Colon (tissue), 2 donors: ENCODE results near the gene RNF8.
"Not testable (repeated sequence)": the region's sequence is repeated elsewhere in the genome, so short reads cannot be mapped to it uniquely, and the experiment has no call there.

Source experiments
- FAIRE-seq: peaks from 2 replicates; lab custom pipeline; 2012; peaks lifted over from hg19 to GRCh38; lab: Jason Lieb, UNC
- donor health status: control.
- donor health status: control.

Gene RNF8

DNA sequence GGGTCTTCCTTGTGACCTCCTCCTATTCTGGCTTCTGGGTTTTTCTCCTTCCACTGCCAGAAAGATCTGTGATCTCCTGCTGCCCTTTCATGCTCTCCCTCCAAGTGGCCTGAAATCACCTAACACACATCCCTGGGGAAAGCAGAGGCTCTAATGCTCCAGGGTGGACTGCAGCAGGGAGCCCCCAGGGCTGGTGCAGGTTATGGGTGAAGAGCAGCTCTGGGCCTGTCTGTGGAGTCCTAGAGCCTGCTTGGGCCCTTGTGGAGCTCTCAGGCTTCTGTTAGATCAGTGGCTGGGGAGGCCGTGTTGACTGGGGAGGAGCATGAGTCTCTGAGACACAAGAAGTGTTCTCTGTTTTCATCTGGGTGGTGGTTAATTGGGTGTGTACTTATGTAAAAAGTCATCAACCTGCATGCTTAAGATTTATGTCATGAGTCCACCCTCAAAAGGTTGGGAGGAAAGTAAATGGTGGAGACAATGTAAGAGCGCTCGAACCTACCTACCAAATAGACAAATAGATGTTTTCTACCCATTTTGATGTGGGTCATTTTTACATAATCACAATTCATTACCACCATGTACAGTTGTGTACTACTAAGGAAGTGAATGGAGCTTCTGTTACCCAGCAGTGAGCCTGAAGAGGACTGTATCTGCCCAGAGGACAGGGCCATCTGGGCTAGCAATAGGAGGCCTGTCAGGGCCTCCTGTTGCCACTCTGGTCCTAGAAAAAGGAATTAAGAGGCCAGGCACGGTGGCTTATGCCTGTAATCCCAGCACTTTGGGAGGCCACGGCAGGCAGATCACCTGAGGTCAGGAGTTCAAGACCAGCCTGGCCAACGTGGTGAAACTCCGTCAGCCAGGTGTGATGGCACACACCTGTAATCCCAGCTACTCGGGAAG lies 32.0 kb upstream of the RNF8 start:
- FAIRE-seq, result no peak

DNA sequence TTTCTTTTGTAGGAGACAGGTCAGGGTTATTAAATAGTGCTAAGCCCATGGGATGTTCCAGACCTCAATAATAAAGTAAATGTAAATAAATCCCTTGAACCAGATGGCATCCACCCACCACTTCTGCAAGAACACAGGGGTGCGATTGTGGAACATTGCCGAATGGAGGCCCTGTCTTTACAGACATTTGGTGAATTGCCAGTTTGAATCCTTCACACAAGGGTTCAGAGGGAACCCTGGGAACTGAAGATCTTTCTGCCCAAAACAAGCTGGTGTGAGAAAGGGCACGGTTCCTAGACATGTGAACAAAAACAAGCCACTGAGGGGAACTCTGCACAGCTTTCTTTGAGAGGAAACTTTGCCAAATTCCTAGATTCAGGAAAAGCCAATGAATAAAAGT lies 30.2 kb upstream of the RNF8 start:
- FAIRE-seq, result no peak

DNA sequence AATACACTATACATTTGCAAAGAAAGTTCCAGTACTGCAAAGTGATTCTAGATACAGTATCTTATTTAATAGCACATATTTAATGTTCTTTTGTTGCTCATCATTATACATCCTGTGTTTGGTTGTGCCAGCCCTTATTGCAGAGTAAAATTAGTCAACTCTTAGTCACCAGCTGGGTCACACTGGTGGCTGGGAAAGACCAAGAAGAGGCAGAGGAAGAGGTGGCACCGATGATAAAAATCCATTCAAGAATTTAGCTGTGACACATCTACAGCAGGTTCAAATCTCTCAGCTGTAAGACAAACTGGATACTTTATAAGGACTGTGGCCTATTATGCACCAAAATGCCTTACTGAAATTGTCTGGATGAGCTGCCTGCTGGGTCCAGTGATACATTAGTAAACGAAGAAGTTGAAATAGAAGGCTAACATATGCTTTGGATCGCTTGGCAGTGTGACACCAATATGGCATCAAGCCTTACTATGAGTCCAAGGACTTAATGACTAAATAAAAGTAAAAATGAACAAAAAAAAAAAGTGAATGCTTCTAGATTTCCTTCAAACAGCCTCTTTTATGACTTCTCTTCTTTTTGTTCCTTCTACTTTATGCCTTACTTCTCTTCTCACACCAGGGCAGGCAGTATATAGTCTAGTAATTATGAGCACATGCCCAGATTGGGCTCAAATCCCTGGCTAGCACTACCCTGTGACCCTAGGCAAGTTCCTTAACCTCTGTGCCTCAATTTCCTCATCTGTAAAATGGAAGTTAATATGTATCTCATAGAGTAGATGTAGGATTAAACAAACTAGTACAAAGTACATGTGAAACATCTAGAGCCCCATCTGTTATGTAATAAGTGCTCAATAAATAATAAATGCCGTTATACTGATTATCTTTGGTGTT lies 29.4 kb upstream of the RNF8 start:
- no peak for FAIRE-seq

DNA sequence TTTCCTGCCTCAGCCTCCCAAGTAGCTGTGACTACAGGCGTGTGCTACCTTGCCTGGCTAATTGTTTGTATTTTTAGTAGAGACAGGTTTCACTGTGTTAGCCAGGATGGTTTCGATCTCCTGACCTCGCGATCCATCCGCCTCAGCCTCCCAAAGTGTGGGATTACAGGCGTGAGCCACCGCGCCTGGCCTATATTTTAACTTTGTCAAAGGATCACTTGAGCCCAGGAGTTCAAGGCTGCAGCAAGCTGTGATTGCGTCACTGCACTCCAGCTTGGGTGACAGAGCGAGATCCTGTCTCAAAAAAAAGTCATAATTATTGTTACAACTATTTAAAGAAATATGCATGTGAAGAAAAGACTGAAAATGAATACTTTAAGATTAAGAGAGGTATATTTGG lies 23.4 kb upstream of the RNF8 start:
- FAIRE-seq, result not testable (repeated sequence)

DNA sequence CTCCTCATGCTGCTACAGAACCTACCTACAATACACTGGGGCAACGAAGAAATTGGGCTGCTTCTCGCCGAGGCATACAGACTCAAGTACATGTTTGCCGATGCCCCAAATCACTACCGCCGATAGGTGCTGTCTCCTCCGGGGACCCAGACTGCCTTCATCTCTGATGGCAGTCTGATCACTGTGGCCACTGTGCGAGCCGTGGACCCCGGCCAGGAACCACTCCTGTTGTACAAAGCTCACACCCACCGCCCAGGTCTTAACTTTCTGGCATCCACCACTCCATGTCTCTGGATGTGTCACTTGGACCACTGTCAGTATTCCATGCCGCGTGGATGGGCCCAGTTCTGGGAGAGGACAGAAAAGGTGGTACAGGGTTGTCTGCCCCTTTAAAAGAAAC lies 22.7 kb upstream of the RNF8 start:
- FAIRE-seq, result no peak

DNA sequence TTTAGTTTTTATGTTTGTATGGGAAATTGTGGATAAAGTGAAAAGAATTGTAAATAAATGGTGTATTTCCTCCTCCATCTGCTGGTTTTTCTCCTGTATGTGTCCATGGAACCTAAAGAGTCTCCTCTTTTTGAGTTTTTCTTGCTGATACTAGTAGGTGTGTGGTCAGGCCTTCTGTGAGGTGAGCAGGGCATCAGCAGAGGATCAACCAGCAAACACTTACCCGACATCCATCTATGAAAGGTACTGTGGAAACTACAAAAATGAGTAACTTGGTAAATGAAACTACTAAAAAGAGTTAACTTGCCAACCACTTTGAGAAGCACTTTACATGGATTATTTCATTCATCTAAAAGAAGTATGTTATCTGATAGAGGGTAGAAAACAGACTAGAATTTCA lies 20.9 kb upstream of the RNF8 start:
- FAIRE-seq, result no peak

DNA sequence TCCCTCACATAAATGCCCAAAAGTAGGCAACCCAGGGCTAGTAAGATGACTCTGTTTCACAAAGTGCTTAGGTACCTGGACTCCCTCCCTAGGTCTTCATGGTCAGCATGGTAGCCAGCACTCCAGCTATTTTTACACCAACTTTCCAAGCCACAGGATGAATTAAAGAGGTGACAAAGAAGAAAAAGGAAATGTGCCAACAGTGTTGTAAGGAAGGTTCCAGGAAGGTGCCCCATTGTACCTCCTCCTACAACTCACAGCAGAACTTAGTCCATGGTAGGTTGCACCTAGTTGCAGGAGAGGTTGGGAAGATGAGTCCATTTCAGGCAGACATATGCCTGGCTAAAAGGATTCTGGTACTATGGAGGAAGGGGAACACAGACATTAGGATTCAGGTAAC lies 19.7 kb upstream of the RNF8 start:
- FAIRE-seq, result no peak

DNA sequence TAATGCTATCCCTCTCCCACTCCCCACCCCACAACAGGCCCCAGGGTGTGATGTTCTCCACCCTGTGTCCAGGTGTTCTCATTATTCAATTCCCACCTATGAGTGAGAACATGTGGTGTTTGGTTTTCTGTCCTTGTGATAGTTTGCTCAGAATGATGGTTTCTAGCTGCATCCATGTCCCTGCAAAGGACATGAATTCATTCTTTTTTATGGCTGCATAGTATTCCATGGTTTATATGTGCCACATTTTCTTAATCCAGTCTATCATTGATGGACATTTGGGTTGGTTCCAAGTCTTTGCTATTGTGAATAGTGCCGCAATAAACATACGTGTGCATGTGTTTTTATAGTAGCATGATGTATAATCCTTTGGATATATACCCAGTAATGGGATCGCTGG lies 15.5 kb upstream of the RNF8 start:
- not testable (repeated sequence) for FAIRE-seq

DNA sequence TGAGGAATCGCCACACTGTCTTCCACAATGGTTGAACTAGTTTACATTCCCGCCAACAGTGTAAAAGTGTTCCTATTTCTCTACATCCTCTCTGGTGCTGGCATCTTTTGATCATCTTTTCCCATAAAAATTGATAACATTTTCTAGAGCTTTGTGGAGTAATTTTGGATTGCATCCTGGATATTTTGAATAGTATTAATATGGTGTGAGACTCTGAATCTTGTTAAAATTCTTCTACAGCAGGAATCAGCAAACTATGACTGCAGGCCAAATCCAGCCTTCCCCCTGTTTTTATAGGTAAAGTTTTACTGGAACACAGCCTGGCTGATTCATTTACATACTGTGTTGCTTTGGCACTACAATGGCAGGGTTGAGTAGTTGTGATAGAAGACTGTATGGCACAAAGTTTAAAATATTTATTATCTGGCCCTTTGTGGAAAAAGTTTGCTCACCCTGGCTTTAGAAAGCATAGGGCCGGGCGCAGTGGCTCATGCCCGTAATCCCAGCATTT lies 15.0 kb upstream of the RNF8 start:
- FAIRE-seq, result no peak

DNA sequence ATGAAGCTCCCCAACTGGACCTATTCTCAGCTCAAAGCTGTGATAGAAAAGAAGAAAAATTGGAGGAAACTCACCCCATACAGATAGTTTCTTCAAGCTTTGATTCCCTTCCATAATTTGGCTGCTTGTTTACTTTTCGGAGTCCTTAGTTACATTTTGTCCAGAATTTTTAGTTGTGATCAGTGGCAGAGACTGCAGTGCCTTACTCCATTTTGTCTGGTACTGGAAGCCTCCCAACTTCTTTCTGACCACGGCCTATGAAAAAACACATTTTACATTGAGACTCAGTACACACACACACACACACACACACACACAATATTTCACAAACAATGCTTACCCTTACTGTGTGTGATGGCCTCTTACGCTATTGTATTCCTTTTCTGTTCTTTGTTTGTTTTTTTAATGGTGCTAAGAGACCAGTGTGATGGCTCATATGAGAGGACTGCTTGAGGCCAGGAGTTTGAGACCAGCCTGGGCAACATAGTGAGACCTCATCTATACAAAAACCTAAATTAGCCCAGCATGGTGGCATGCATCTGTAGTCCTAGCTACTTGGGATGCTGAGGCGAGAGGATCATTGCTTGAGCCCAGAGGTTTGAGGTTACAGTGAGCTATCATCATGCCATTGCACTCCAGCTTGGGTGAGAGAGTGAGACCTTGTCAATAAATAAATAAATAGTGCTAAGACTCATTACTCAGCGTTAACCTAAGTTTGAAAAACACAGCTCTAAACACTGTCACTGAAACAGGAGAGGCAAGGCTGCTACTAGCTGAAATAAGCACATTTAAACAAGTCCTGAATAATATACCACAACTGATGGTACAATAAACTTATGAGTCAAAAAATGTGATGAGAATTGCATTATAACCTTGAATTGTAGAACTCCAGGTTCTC lies 13.8 kb upstream of the RNF8 start:
- FAIRE-seq, result no peak

DNA sequence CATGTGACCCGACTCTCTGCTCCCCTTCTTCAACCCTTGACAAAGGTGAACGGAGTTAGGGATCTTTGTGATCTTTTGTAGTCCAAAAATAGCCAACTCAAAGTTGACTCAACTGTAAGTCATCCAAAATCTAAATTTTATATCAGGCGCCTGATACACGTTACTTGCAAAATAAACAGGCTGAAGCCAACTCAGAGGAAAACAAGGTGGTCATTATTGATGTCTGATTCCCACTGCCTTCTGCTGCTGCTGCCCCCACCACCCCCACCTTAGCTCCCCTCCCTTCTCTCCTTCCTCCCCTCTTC lies 13.2 kb upstream of the RNF8 start:
- no peak for FAIRE-seq

DNA sequence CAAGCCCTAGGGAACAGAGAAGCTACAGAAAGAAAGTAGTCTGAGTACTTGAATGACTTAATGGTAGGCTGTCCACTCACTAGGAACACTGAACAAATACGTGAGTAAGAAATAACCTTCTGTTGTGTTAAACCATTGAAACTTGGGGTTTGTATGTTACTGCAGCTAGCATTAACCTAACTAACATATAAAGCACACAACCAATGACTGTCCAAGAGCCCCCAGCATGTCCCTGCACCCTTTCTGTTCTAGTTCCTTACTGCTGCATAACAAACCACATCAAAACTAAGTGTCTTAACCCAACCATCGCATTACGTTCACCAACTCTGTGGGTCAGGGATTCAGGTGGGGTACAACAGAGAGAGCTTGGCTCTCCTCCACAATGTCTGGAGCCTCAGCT lies 10.5 kb upstream of the RNF8 start:
- FAIRE-seq, result no peak

DNA sequence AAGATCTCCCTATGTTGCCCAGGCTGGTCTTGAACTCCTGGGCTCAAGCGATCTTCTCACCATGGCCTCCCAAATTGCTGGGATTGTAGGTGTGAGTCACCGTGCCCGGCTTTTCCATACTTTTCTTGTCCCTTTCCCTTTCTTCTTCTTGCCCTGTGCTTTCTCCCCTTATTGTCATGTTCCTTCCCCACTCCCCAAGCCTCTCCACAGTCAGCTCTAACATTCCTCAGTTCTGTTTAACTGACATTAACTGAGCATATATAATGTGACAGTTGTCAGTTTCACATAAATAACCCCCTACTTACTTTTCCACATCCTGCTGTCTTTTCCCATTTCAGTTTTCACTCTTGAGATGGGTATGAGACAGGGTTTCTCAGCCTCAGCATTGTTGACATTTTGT lies 9.5 kb upstream of the RNF8 start:
- FAIRE-seq, result no peak

DNA sequence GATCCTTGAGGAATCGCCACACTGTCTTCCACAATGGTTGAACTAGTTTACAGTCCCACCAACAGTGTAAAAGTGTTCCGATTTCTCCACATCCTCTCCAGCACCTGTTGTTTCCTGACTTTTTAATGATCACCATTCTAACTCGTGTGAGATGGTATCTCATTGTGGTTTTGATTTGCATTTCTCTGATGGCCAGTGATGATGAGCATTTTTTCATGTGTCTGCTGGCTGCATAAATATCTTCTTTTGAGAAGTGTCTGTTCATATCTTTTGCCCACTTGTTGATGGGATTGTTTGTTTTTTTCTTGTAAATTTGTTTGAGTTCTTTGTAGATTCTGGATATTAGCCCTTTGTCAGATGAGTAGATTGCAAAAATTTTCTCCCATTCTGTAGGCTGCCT lies 8.0 kb upstream of the RNF8 start:
- FAIRE-seq, result not testable (repeated sequence)

DNA sequence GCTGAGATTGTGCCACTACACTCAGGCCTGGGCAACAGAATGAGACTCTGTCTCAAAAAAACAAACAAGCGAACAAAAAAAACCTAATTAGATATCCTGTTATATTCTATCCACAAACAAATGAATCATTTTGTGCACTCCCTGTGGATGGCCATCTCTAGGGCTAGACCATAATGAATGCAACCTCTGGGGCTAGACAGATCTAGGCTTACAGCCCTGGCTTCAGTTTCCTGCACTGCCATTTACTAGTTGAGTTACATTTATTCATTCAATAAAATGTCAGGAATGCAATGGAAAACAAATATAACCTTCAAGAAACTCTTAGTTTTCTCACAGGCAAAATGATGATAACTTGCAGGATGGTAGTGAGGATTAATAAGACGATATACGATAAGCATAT lies 6.6 kb upstream of the RNF8 start:
- FAIRE-seq, result no peak

DNA sequence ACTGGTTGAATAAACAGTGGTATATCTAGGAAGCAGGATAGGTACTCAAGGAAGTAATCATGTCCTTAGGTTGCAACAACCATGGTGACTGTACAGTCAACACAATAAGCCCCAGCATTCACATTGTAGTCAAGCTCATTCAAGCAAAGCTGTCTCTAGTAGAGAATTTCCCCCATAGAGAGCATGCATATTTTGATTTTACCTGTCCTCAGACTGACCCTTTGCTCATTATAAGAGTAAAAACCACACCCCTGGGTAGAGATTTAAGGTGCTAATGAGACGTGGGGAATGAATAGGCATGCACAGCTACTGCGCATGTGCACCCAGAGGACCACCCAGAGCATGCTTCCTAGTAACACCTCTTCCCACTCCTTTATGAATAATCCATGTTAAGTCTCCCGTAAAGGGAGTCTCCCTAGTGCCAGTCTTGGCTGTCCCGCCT lies 6.1 kb upstream of the RNF8 start:
- no peak for FAIRE-seq

DNA sequence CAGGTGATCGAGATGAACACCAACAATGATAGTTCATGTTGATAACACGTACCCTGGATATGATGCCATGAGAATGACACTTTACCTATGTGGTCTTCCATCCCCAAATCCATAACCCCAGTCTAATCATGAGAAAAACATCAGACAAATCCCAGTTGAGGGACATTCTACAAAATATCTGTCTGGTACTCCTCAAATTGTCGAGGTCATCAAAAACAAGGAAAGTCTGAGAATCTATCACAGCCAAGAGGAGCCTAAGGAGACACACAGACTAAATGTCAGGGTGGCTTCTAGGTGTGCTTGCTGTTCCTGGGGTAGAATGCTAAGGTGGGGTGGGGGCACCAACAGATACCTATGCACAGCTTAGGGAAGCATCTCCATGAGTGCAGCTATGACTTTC lies 2.8 kb upstream of the RNF8 start:
- no peak for FAIRE-seq

DNA sequence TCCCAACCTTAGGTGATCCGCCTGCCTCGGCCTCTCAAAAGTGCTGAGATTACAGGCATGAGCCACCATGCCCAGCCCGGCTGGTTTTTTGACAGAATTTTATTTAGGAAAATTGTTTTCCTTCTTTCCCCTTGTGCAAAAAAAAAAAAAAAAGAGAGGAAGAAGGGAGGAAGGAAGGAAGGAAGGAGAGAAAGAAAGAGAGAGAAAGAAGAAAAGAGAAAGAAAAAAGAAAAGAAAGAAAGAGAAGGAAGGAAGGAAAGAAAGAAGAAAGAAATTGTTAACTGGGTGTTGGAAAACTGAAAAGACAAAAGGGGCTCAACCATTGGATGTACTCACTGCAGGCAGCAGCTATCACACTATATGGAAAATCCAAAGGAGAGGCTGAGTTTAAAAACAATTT lies 1.4 kb upstream of the RNF8 start:
- FAIRE-seq, result no peak

DNA sequence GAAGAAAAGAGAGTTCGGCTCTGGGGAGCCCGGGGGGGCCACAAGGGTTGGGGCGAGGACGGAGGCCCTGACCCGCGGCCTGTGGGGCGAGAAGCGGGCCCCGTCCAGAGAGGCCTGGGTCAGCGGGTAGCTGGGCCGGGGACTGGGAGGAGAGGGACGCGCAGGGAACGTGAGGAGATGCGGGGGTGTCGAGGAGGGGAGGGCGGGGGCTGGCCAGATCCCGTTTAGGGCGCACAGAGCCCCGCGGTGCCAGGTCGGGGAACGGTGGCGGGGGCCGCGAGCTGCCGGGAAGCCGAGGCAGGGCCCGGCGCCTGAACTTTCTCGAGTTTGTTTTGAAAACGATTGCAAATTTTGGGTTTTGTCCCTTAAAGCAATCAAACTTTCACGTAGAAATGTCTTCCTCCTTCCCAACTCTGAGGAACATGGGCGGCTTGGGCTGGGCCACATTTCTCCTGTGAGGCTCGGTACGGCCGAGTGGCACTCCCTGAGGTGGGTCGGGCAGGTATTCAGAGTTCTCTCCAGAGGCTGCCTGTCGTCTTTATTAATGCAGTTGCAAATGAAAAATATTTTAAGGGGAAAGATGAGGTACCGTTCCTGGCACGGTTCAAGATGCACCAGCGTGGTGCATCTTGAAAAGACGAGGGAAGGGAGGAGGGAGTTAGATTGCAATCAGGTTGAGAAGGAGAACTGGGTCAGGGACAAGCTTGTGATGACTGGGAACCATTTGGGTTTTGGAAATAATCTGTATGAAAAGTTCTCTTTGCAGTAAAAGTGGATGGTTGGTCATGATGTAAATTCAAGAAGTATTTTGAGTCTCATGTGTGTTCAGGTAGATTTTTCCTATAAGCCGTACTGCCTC lies 972 bp downstream of the RNF8 start:
- no peak for FAIRE-seq

DNA sequence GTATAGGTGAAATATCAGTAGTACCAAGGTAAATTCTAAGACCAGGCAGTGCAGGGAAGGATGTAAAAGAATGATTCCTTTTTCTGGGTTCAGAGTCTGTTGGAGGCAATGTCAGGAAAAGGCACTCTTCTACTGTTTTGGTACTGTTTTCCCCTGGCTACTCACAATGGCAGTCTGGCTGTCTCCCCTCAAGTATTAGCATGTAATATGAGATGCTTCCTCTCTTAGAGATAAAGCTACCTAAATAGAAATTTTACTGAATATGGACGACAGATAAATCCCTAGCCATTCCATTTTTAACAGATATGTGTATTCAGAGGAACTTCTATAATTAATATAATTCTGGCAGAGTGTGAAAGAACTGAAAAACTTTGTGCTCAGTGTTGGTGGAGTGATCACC lies 3.5 kb downstream of the RNF8 start:
- no peak for FAIRE-seq

DNA sequence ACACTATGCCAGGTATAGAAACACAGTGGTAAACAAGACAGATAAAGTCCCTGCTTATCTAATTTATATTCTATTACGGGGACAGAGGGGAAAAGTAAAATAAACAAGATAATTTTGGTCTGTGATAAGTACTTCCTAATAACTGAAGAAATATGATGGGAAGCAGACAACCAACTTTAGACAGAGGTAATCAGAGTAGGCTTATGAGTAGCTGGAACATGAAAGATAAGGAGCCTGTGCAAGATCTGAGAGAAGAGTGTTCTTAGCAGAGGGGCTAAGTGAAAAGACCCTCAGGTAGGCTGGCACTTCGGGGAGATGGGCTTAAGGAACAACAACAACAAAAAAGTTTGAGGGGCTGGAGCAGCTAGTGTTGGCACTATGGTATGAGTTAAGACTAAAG lies 4.1 kb downstream of the RNF8 start:
- FAIRE-seq, result no peak
